ENCODE results near the gene PMP22. TPM values are rescaled to one million over a fixed set of nuclear protein-coding genes. Genes with fewer than 3 reads are reported as not detected.

The PMP22 gene
- 246 TPM for total RNA-seq

DNA sequence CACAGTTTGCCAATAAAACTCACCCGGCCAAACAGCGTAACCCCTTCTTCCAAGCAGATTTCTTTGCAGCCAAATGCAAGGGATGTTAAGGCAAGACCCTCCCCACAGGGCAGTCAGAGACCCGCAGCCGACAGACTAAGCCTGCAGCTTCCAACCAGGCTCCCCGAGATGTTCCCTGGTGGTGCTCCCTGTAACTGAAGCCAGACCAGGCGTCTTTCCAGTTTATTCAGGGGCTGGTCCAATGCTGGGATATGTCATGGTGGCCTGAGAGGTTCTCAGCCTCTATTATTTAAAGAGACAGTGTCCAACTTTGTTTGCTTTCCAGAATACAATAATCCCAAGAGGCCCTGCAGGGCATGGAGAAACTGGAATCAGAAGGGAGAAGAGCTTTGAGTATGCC is at the start of gene PMP22:
Gene PMP22 (minus strand): TSS at position 196 of the 400 bp plus-strand sequence. CDS start 4,599 bp downstream, outside the sequence.
- intact Hi-C loops (cut with DNase I) = loop anchor here (10.0 kb wide), 1 partner anchor 140 kb away; no protein-coding TSS in a partner anchor
- H3K4me1 ChIP-seq = peaks cover 14% of the 10 kb centered on the region
- no peaks in the 10 kb centered on the region for H3K27me3 ChIP-seq
- peak in 1 of 2 donors; percentile 91 for DNase-seq (ENCODE audit: extremely low spot score in 2 of 2)
- H3K36me3 ChIP-seq = no peaks in the 10 kb centered on the region
- peak within 1 kb of the TSS; percentile 90 for H3K27ac ChIP-seq
- H3K4me3 ChIP-seq = peak within 1 kb of the TSS; percentile 58 to 84
- TF ChIP-seq POLR2AphosphoS5 (IDR thresholded peaks at IDR 0.05; ENCODE audit: insufficient read depth in 1 of 2, low read depth in 1 of 2) (peak in 1 of 2 donors; percentile 69), POLR2A (IDR thresholded peaks at IDR 0.05) (peak in 1 of 2 donors; percentile 37)
- TF ChIP-seq, protein P1, sequence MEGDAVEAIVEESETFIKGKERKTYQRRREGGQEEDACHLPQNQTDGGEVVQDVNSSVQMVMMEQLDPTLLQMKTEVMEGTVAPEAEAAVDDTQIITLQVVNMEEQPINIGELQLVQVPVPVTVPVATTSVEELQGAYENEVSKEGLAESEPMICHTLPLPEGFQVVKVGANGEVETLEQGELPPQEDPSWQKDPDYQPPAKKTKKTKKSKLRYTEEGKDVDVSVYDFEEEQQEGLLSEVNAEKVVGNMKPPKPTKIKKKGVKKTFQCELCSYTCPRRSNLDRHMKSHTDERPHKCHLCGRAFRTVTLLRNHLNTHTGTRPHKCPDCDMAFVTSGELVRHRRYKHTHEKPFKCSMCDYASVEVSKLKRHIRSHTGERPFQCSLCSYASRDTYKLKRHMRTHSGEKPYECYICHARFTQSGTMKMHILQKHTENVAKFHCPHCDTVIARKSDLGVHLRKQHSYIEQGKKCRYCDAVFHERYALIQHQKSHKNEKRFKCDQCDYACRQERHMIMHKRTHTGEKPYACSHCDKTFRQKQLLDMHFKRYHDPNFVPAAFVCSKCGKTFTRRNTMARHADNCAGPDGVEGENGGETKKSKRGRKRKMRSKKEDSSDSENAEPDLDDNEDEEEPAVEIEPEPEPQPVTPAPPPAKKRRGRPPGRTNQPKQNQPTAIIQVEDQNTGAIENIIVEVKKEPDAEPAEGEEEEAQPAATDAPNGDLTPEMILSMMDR (IDR thresholded peaks at IDR 0.05) = no peak
- no peaks in the 10 kb centered on the region for H3K9me3 ChIP-seq

DNA sequence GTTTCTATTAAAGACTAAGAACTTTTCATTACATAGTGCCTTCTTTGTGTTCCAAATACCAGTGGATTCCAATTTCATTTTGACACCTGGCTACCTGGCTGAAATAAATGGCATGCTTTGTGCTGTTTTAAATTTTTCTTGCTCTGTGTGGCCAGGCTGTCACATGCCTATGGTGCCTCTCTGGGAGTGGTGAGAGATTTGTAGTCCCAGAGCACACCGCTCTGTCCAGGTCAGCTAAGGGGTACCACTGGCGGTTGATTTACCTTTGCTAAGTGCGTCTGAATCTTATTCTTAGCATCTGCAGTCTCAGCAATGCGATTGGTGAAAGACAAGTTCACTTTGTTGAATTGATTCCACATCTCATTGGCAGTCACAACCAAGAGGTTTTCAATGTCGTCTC is 46.9 kb upstream of the PMP22 start:
- Histone ChIP-seq H3K9me3 (no peaks in the 10 kb centered on the region), H3K4me3 (no peak overlapping the region), H3K4me1 (peaks cover 15% of the 10 kb centered on the region), H3K27ac (no peak overlapping the region), H3K27me3 (no peaks in the 10 kb centered on the region), H3K36me3 (no peaks in the 10 kb centered on the region)
- DNase-seq (ENCODE audit: extremely low spot score in 2 of 2) = no peak
- TF ChIP-seq POLR2AphosphoS5 (IDR thresholded peaks at IDR 0.05; ENCODE audit: insufficient read depth in 1 of 2, low read depth in 1 of 2) (no peak), POLR2A (IDR thresholded peaks at IDR 0.05) (no peak)
- TF ChIP-seq, protein P1 (IDR thresholded peaks at IDR 0.05) = no peak
- intact Hi-C loops (cut with DNase I) = no loop called here

DNA sequence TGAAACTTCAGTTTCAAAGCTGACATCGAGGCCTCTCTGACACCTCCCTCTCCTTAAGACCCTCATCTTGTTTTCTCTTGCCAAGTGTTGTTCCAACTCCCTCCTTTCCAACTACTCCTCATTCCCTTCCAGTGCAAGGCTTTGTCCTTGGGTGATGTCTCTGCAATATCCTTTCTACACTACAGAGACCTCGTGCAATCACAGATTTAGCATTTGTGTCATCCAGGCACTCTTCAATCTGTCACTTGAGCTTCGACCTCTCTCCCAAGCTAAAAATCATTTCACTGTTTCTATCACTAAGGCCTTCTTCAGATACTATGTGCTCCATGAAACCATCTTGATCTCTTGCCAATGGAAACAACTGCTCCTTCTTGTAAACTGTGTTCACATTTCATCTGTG is 44.7 kb upstream of the PMP22 start:
- DNase-seq (ENCODE audit: extremely low spot score in 2 of 2) = no peak
- TF ChIP-seq POLR2AphosphoS5 (IDR thresholded peaks at IDR 0.05; ENCODE audit: insufficient read depth in 1 of 2, low read depth in 1 of 2) (no peak), POLR2A (IDR thresholded peaks at IDR 0.05) (no peak)
- TF ChIP-seq, protein P1 (IDR thresholded peaks at IDR 0.05) = no peak
- Histone ChIP-seq H3K36me3 (no peaks in the 10 kb centered on the region), H3K27me3 (no peaks in the 10 kb centered on the region), H3K4me3 (no peak overlapping the region), H3K9me3 (no peaks in the 10 kb centered on the region), H3K4me1 (peaks cover 19% of the 10 kb centered on the region), H3K27ac (no peak overlapping the region)
- intact Hi-C loops (cut with DNase I) = no loop called here

DNA sequence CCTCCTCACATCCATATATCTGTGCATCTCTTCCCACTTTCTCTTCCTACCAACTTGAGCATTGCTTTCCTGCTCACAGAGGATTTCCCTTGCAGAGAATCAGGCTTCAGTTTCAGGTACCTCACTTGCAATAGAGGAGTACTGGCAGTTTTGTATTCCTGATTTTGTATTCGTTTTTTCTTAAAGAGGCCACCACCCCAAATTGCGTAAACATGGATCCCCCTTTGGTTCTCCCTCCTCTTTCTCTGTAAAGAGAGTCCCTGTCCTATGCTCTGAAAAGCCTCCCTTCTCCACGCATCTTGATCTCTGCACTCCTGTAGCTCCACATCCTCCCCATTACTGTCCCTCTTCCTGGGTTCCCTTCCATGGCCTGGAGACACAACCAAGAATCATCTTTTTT is 44.1 kb upstream of the PMP22 start:
- Histone ChIP-seq H3K36me3 (no peaks in the 10 kb centered on the region), H3K4me3 (no peak overlapping the region), H3K27ac (no peak overlapping the region), H3K27me3 (no peaks in the 10 kb centered on the region), H3K4me1 (peaks cover 19% of the 10 kb centered on the region), H3K9me3 (no peaks in the 10 kb centered on the region)
- DNase-seq (ENCODE audit: extremely low spot score in 2 of 2) = no peak
- intact Hi-C loops (cut with DNase I) = no loop called here
- TF ChIP-seq POLR2AphosphoS5 (IDR thresholded peaks at IDR 0.05; ENCODE audit: insufficient read depth in 1 of 2, low read depth in 1 of 2) (no peak), POLR2A (IDR thresholded peaks at IDR 0.05) (no peak)
- TF ChIP-seq, protein P1 (IDR thresholded peaks at IDR 0.05) = no peak

DNA sequence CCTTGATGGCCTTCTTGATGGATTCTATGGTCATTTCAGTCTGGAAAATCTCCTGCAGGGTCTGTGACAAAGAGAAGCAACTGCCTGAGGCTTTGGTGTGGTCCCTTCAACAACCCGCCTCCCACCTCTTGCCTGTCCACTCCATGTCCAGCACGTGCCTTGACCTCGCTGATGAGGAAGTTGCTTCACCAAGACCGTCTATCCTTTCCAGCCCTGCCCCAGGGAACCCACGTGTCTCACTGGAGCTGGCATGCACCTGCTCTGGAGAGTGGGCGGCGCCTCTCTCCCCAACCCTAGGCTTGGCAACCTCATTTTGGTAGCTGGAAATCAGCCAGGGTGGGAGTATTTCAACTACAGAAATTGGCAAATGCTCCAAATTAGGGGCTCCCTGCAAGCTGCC is 43.6 kb upstream of the PMP22 start:
- TF ChIP-seq, protein P1 (IDR thresholded peaks at IDR 0.05) = no peak
- TF ChIP-seq POLR2A (IDR thresholded peaks at IDR 0.05) (no peak), POLR2AphosphoS5 (IDR thresholded peaks at IDR 0.05; ENCODE audit: insufficient read depth in 1 of 2, low read depth in 1 of 2) (no peak)
- intact Hi-C loops (cut with DNase I) = no loop called here
- DNase-seq (ENCODE audit: extremely low spot score in 2 of 2) = no peak
- H3K9me3 ChIP-seq = no peaks in the 10 kb centered on the region
- peaks cover 19% of the 10 kb centered on the region for H3K4me1 ChIP-seq
- no peaks in the 10 kb centered on the region for H3K27me3 ChIP-seq
- H3K36me3 ChIP-seq = no peaks in the 10 kb centered on the region
- H3K4me3 ChIP-seq = no peak overlapping the region
- no peak overlapping the region for H3K27ac ChIP-seq

Measured in vagina (tissue), 2 donors.